ENCODE measurements around the gene RNF213. TPM values are rescaled to one million over a fixed set of nuclear protein-coding genes. Genes with fewer than 3 reads are reported as not detected.

Gene RNF213
- total RNA-seq, 1 donor = 134 TPM

GRCh38 chr17:80414803-80415625 is 154.4 kb downstream of the RNF213 start, which contains the start of gene ENDOV:
Gene ENDOV (plus strand): TSS chr17:80415167. CDS start chr17:80415195, 28 bp downstream.
- Histone ChIP-seq H2AFZ (ENCODE audit: low read length) (peak within 1 kb of the TSS; percentile 97), H3K4me3 (ENCODE audit: insufficient read depth, low read length) (peak within 1 kb of the TSS; percentile 100), H3K9me3 (ENCODE audit: low read depth, low read length) (no peaks in the 10 kb centered on the region), H3K4me1 (ENCODE audit: insufficient read depth, low read length) (peaks cover 15% of the 10 kb centered on the region), H3K27me3 (ENCODE audit: insufficient read depth, low read length) (peaks cover 6% of the 10 kb centered on the region), H3K27ac (ENCODE audit: low read depth, low read length) (peak within 1 kb of the TSS; percentile 99), H4K20me1 (ENCODE audit: insufficient read depth, low read length) (peaks cover 28% of the 10 kb centered on the region), H3K4me2 (ENCODE audit: insufficient read depth, low read length) (peak within 1 kb of the TSS; percentile 79), H3K79me2 (ENCODE audit: insufficient read depth, low read length) (peaks cover 31% of the 10 kb centered on the region), H3K36me3 (ENCODE audit: insufficient read depth, low read length) (peaks cover 23% of the 10 kb centered on the region)
- no peak for TF ChIP-seq CTCF (IDR thresholded peaks at IDR 0.05; ENCODE audit: extremely low read depth, low read depth, low read length)
- DNase-seq (ENCODE audit: insufficient read length, low spot score, missing footprints) = peak; percentile 100

- Histone ChIP-seq H3K4me1 (ENCODE audit: insufficient read depth, low read length) (peaks cover 15% of the 10 kb centered on the region), H3K27ac (ENCODE audit: low read depth, low read length) (peak overlapping the region; percentile 99), H3K4me3 (ENCODE audit: insufficient read depth, low read length) (peak overlapping the region; percentile 100), H3K9me3 (ENCODE audit: low read depth, low read length) (no peaks in the 10 kb centered on the region), H3K79me2 (ENCODE audit: insufficient read depth, low read length) (peaks cover 31% of the 10 kb centered on the region), H3K27me3 (ENCODE audit: insufficient read depth, low read length) (peaks cover 6% of the 10 kb centered on the region), H2AFZ (ENCODE audit: low read length) (peak overlapping the region; percentile 97), H3K36me3 (ENCODE audit: insufficient read depth, low read length) (peaks cover 24% of the 10 kb centered on the region), H3K4me2 (ENCODE audit: insufficient read depth, low read length) (peak overlapping the region; percentile 79), H4K20me1 (ENCODE audit: insufficient read depth, low read length) (peaks cover 29% of the 10 kb centered on the region)
- TF ChIP-seq CTCF (IDR thresholded peaks at IDR 0.05; ENCODE audit: extremely low read depth, low read depth, low read length) = no peak
- DNase-seq (ENCODE audit: insufficient read length, low spot score, missing footprints) = no peak
Observed at GRCh38 chr17:80415626-80416137, 155.0 kb downstream of the RNF213 start.

- Histone ChIP-seq H3K27me3 (ENCODE audit: insufficient read depth, low read length) (peaks cover 6% of the 10 kb centered on the region), H3K27ac (ENCODE audit: low read depth, low read length) (no peak overlapping the region), H3K4me2 (ENCODE audit: insufficient read depth, low read length) (peak overlapping the region; percentile 79), H2AFZ (ENCODE audit: low read length) (no peak overlapping the region), H3K4me3 (ENCODE audit: insufficient read depth, low read length) (peak overlapping the region; percentile 100), H3K79me2 (ENCODE audit: insufficient read depth, low read length) (peaks cover 31% of the 10 kb centered on the region), H3K4me1 (ENCODE audit: insufficient read depth, low read length) (peaks cover 15% of the 10 kb centered on the region), H3K9me3 (ENCODE audit: low read depth, low read length) (no peaks in the 10 kb centered on the region), H4K20me1 (ENCODE audit: insufficient read depth, low read length) (peaks cover 29% of the 10 kb centered on the region), H3K36me3 (ENCODE audit: insufficient read depth, low read length) (peaks cover 24% of the 10 kb centered on the region)
- no peak for TF ChIP-seq CTCF (IDR thresholded peaks at IDR 0.05; ENCODE audit: extremely low read depth, low read depth, low read length)
- peak; percentile 52 for DNase-seq (ENCODE audit: insufficient read length, low spot score, missing footprints)
Observed at GRCh38 chr17:80416260-80416939, 155.7 kb downstream of the RNF213 start.

GRCh38 chr17:80416940-80417293 is 156.3 kb downstream of the RNF213 start:
- H2AFZ ChIP-seq (ENCODE audit: low read length) = no peak overlapping the region
- H3K36me3 ChIP-seq (ENCODE audit: insufficient read depth, low read length) = peaks cover 24% of the 10 kb centered on the region
- peaks cover 30% of the 10 kb centered on the region for H4K20me1 ChIP-seq (ENCODE audit: insufficient read depth, low read length)
- H3K79me2 ChIP-seq (ENCODE audit: insufficient read depth, low read length) = peaks cover 31% of the 10 kb centered on the region
- DNase-seq (ENCODE audit: insufficient read length, low spot score, missing footprints) = no peak
- no peak overlapping the region for H3K4me3 ChIP-seq (ENCODE audit: insufficient read depth, low read length)
- no peaks in the 10 kb centered on the region for H3K9me3 ChIP-seq (ENCODE audit: low read depth, low read length)
- peaks cover 15% of the 10 kb centered on the region for H3K4me1 ChIP-seq (ENCODE audit: insufficient read depth, low read length)
- TF ChIP-seq CTCF (IDR thresholded peaks at IDR 0.05; ENCODE audit: extremely low read depth, low read depth, low read length) = no peak
- no peak overlapping the region for H3K4me2 ChIP-seq (ENCODE audit: insufficient read depth, low read length)
- H3K27me3 ChIP-seq (ENCODE audit: insufficient read depth, low read length) = peaks cover 6% of the 10 kb centered on the region
- no peak overlapping the region for H3K27ac ChIP-seq (ENCODE audit: low read depth, low read length)
